GM19023 (cell line): Measurements from ENCODE around the gene ADAM10.
"Not testable (repeated sequence)": the region's sequence is repeated elsewhere in the genome, so short reads cannot be mapped to it uniquely, and the experiment has no call there.

ENCODE experiments used
- ATAC-seq: cut with Tn5 transposase; IDR thresholded peaks from one replicate; pipeline ENCODE4 v1.9.1; 2021; ENCODE audit warnings: mild to moderate bottlenecking, moderate library complexity; ENCODE audit not compliant: unreplicated experiment

The ADAM10 gene

GRCh38 chr15:58677426-58677825 is 72.1 kb downstream of the ADAM10 start:
- ATAC-seq: no peak

- ATAC-seq: no peak
Observed at GRCh38 chr15:58676766-58677165, 72.7 kb downstream of the ADAM10 start.

GRCh38 chr15:58671186-58671585 is 78.3 kb downstream of the ADAM10 start:
- ATAC-seq: no peak

- ATAC-seq: no peak
Observed at GRCh38 chr15:58669108-58669507, 80.4 kb downstream of the ADAM10 start.

- ATAC-seq: no peak
Observed at GRCh38 chr15:58666957-58667356, 82.5 kb downstream of the ADAM10 start.

GRCh38 chr15:58665672-58666071 is 83.8 kb downstream of the ADAM10 start:
- ATAC-seq: no peak

GRCh38 chr15:58650102-58650501 is 99.4 kb downstream of the ADAM10 start:
- ATAC-seq: no peak

- ATAC-seq: no peak
Observed at GRCh38 chr15:58649175-58649574, 100.3 kb downstream of the ADAM10 start.

GRCh38 chr15:58643996-58644395 is 105.5 kb downstream of the ADAM10 start:
- no peak for ATAC-seq

GRCh38 chr15:58641660-58642059 is 107.8 kb downstream of the ADAM10 start:
- no peak for ATAC-seq

- ATAC-seq: no peak
Observed at GRCh38 chr15:58639992-58640391, 109.5 kb downstream of the ADAM10 start.

GRCh38 chr15:58639002-58639756 is 110.3 kb downstream of the ADAM10 start:
- ATAC-seq: no peak

GRCh38 chr15:58632789-58633188 is 116.7 kb downstream of the ADAM10 start:
- no peak for ATAC-seq

GRCh38 chr15:58631319-58631718 is 118.2 kb downstream of the ADAM10 start:
- no peak for ATAC-seq

GRCh38 chr15:58629625-58630024 is 119.9 kb downstream of the ADAM10 start:
- ATAC-seq: no peak

GRCh38 chr15:58628206-58628947 is 121.1 kb downstream of the ADAM10 start:
- ATAC-seq: no peak

- no peak for ATAC-seq
Observed at GRCh38 chr15:58627701-58628100, 121.8 kb downstream of the ADAM10 start.

- ATAC-seq: no peak
Observed at GRCh38 chr15:58627046-58627445, 122.5 kb downstream of the ADAM10 start.

GRCh38 chr15:58626378-58626777 is 123.1 kb downstream of the ADAM10 start:
- ATAC-seq: no peak

GRCh38 chr15:58622877-58623276 is 126.6 kb downstream of the ADAM10 start:
- no peak for ATAC-seq

- ATAC-seq: not testable (repeated sequence)
Observed at GRCh38 chr15:58620268-58620667, 129.2 kb downstream of the ADAM10 start.

- ATAC-seq: no peak
Observed at GRCh38 chr15:58616171-58616570, 133.3 kb downstream of the ADAM10 start.
